ENCODE data around the gene GTF3C2.

- TF ChIP-seq CTCF (IDR thresholded peaks at IDR 0.05 in 4 of 5, conservative IDR thresholded peaks at IDR 0.05 in 1 of 5) (no peak), POLR2A (IDR thresholded peaks at IDR 0.05) (no peak)
Observed at GRCh38 chr2:27308359-27308881, 48.1 kb downstream of the GTF3C2 start, which contains the start of gene UCN.

All from gastrocnemius medialis (tissue), 4 donors.